ENCODE data around the gene FTCD. TPM values are rescaled to one million over a fixed set of nuclear protein-coding genes. Genes with fewer than 3 reads are reported as not detected.

FTCD gene
- total RNA-seq, 1 experiment from 2014 or later, result 6.7 TPM

- Mint-ChIP-seq H3K4me1 (no peaks in the 10 kb centered on the region), H3K9me3 (peaks cover 15 to 32% of the 10 kb centered on the region in 2 experiments), H3K27ac (no peak overlapping the region), H3K36me3 (ENCODE audit: insufficient read depth in 1 of 3, low read depth in 3 of 3) (peaks cover 31 to 41% (median 34%) of the 10 kb centered on the region in 3 experiments), H3K27me3 (ENCODE audit: low read depth) (no peaks in the 10 kb centered on the region), H3K4me3 (no peak overlapping the region)
- no peak overlapping the region for H2BK5ac ChIP-seq (ENCODE audit: insufficient read length, low read length)
- no peak overlapping the region for H3K18ac ChIP-seq (ENCODE audit: insufficient read length, low read depth, low read length)
- no CpG with 5 or more reads among the region's 4 CpGs for WGBS (ENCODE audit: extremely low coverage, insufficient read length, low lambda C conversion rate)
- no peaks in the 10 kb centered on the region for H3K4me1 ChIP-seq (ENCODE audit: insufficient read depth, low read length)
- H3K27me3 ChIP-seq (ENCODE audit: insufficient read depth, low read length), result no peaks in the 10 kb centered on the region
- H3K56ac ChIP-seq (ENCODE audit: insufficient read length, low read depth, low read length), result no peak overlapping the region
- DNase-seq, result no peak
- H2BK15ac ChIP-seq (ENCODE audit: low read depth, low read length), result no peak overlapping the region
- H3K23ac ChIP-seq (ENCODE audit: insufficient read length, low read depth, low read length), result no peak overlapping the region
- H3K79me2 ChIP-seq (ENCODE audit: insufficient read depth, low read length), result no peaks in the 10 kb centered on the region
- no peak overlapping the region for H3K9ac ChIP-seq (ENCODE audit: extremely low read depth, insufficient read length, low read length)
- H3K79me1 ChIP-seq (ENCODE audit: insufficient read depth, low read depth, low read length, poor library complexity, severe bottlenecking), result no peaks in the 10 kb centered on the region
- no peak overlapping the region for H2AFZ ChIP-seq (ENCODE audit: low read length)
- no peak overlapping the region for H2AK5ac ChIP-seq (ENCODE audit: insufficient read length, low read length)
- no peaks in the 10 kb centered on the region for H3K9me3 ChIP-seq (ENCODE audit: control insufficient read depth, low read depth, low read length)
- H2BK12ac ChIP-seq (ENCODE audit: insufficient read length, low read depth, low read length), result no peak overlapping the region
- no peak overlapping the region for H2BK20ac ChIP-seq (ENCODE audit: low read depth, low read length, poor library complexity, severe bottlenecking)
- no peak overlapping the region for H3K4me2 ChIP-seq (ENCODE audit: insufficient read depth, insufficient read length, low read length)
- no peaks in the 10 kb centered on the region for H3K23me2 ChIP-seq (ENCODE audit: insufficient read length, low read depth, low read length, poor library complexity, severe bottlenecking)
- H4K8ac ChIP-seq (replicated peaks; ENCODE audit: insufficient read length, low read depth, low read length), result no peak overlapping the region
- no peak overlapping the region for H3K27ac ChIP-seq (ENCODE audit: insufficient read length, low read depth, low read length)
- H4K91ac ChIP-seq (ENCODE audit: insufficient read length, low read depth, low read length), result no peak overlapping the region
- no peaks in the 10 kb centered on the region for H4K20me1 ChIP-seq (ENCODE audit: control insufficient read depth, insufficient read depth, insufficient read length)
- no peak overlapping the region for H3K14ac ChIP-seq (ENCODE audit: insufficient read depth, low read length)
- no peak overlapping the region for H2BK120ac ChIP-seq (ENCODE audit: low read depth, low read length, poor library complexity, severe bottlenecking)
- H4K5ac ChIP-seq (ENCODE audit: insufficient read length, low read depth, low read length), result no peak overlapping the region
- no peak overlapping the region for H3K4ac ChIP-seq (ENCODE audit: low read depth, low read length)
- no peak overlapping the region for H3T11ph ChIP-seq (ENCODE audit: low read length)
- no peak for TF ChIP-seq CTCF (conservative IDR thresholded peaks at IDR 0.05)
These were observed 8.0 kb upstream of the FTCD start for GRCh38 chr21:46163380-46163779.
